ENCODE results near the gene ACTN4.

DNA sequence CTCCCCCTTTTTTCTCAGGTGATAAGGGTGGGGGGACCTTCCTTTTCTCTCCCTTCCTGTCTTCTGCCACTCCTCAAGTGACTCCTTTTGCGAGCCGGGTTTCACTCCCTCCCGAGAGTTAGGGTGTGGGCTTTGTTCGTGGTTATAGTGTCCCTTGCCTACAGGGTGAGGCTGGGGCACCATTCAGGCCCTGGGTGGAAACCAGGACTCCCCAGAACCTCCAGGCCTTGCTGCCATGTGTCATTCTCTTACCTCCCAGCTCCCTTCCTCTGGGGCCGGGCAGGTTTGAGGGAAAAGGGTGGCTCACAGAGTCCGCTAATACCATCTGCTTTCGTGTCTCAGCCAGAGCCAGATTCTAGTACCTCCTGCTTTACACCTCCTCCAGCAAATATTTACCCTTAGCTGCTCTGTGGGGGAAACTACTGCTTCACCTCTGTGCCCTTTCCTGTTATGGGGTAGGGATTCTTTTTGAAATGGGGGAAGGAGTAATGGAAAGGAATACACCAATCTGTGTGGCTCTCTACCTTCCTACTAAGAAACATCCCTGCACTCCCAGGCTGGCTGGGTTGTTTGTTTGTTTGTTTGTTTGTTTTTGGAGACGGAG is 2.8 kb downstream of the ACTN4 start:
- TF ChIP-seq, protein P1, sequence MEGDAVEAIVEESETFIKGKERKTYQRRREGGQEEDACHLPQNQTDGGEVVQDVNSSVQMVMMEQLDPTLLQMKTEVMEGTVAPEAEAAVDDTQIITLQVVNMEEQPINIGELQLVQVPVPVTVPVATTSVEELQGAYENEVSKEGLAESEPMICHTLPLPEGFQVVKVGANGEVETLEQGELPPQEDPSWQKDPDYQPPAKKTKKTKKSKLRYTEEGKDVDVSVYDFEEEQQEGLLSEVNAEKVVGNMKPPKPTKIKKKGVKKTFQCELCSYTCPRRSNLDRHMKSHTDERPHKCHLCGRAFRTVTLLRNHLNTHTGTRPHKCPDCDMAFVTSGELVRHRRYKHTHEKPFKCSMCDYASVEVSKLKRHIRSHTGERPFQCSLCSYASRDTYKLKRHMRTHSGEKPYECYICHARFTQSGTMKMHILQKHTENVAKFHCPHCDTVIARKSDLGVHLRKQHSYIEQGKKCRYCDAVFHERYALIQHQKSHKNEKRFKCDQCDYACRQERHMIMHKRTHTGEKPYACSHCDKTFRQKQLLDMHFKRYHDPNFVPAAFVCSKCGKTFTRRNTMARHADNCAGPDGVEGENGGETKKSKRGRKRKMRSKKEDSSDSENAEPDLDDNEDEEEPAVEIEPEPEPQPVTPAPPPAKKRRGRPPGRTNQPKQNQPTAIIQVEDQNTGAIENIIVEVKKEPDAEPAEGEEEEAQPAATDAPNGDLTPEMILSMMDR (IDR thresholded peaks at IDR 0.05) = no peak
- no peak for TF ChIP-seq EZH2 (IDR thresholded peaks at IDR 0.05; ENCODE audit: borderline replicate concordance, insufficient read depth, low read depth, low read length, poor library complexity, severe bottlenecking)

All from B cell (primary cell).